Measurements from ENCODE around the gene GYPC.

GYPC gene

GRCh38 chr2:126717928-126718327, 62.0 kb downstream of the GYPC start:
- no peak overlapping the region for H3K27ac ChIP-seq (replicated peaks)
- no peak for TF ChIP-seq SPI1 (IDR thresholded peaks at IDR 0.05; ENCODE audit: borderline replicate concordance, low read depth)
- no peak for TF ChIP-seq POLR2AphosphoS5 (IDR thresholded peaks at IDR 0.05; ENCODE audit: low read depth)
- no peak for TF ChIP-seq GABPA (IDR thresholded peaks at IDR 0.05; ENCODE audit: low read depth)
- no peak for TF ChIP-seq CTCF (IDR thresholded peaks at IDR 0.05; ENCODE audit: insufficient read depth, low read length)
- TF ChIP-seq REST (IDR thresholded peaks at IDR 0.05; ENCODE audit: insufficient replicate concordance, low read depth), result no peak
- no peak overlapping the region for H3K4me3 ChIP-seq (replicated peaks; ENCODE audit: insufficient read depth, low read length)
- no peak for DNase-seq (ENCODE audit: low read depth in 1 of 2, low spot score in 1 of 2)
- no peaks in the 10 kb centered on the region for H3K27me3 ChIP-seq (ENCODE audit: insufficient read depth, poor library complexity, severe bottlenecking)

- Histone ChIP-seq H3K4me3 (replicated peaks; ENCODE audit: insufficient read depth, low read length) (no peak overlapping the region), H3K27ac (replicated peaks) (no peak overlapping the region), H3K27me3 (ENCODE audit: insufficient read depth, poor library complexity, severe bottlenecking) (no peaks in the 10 kb centered on the region)
- TF ChIP-seq REST (IDR thresholded peaks at IDR 0.05; ENCODE audit: insufficient replicate concordance, low read depth), result no peak
- no peak for TF ChIP-seq SPI1 (IDR thresholded peaks at IDR 0.05; ENCODE audit: borderline replicate concordance, low read depth)
- no peak for TF ChIP-seq GABPA (IDR thresholded peaks at IDR 0.05; ENCODE audit: low read depth)
- TF ChIP-seq POLR2AphosphoS5 (IDR thresholded peaks at IDR 0.05; ENCODE audit: low read depth), result no peak
- TF ChIP-seq CTCF (IDR thresholded peaks at IDR 0.05; ENCODE audit: insufficient read depth, low read length), result no peak
- DNase-seq (ENCODE audit: low read depth in 1 of 2, low spot score in 1 of 2), result no peak
Measured at GRCh38 chr2:126719191-126719832, 63.4 kb downstream of the GYPC start.

- Histone ChIP-seq H3K4me3 (replicated peaks; ENCODE audit: insufficient read depth, low read length) (no peak overlapping the region), H3K27me3 (ENCODE audit: insufficient read depth, poor library complexity, severe bottlenecking) (no peaks in the 10 kb centered on the region), H3K27ac (replicated peaks) (no peak overlapping the region)
- TF ChIP-seq SPI1 (IDR thresholded peaks at IDR 0.05; ENCODE audit: borderline replicate concordance, low read depth), result no peak
- TF ChIP-seq GABPA (IDR thresholded peaks at IDR 0.05; ENCODE audit: low read depth), result no peak
- no peak for TF ChIP-seq POLR2AphosphoS5 (IDR thresholded peaks at IDR 0.05; ENCODE audit: low read depth)
- no peak for TF ChIP-seq REST (IDR thresholded peaks at IDR 0.05; ENCODE audit: insufficient replicate concordance, low read depth)
- TF ChIP-seq CTCF (IDR thresholded peaks at IDR 0.05; ENCODE audit: insufficient read depth, low read length), result no peak
- DNase-seq (ENCODE audit: low read depth in 1 of 2, low spot score in 1 of 2), result no peak
Measured at GRCh38 chr2:126719833-126720351, 63.9 kb downstream of the GYPC start.
